ENCODE results near the gene CDC34.
A peak's percentile ranks its signal among the peaks of the same experiment; 100 is the strongest.

The CDC34 gene

GRCh38 chr19:497869-498510, 33.6 kb upstream of the CDC34 start:
- DNase-seq (ENCODE audit: low spot score): no peak

DNA sequence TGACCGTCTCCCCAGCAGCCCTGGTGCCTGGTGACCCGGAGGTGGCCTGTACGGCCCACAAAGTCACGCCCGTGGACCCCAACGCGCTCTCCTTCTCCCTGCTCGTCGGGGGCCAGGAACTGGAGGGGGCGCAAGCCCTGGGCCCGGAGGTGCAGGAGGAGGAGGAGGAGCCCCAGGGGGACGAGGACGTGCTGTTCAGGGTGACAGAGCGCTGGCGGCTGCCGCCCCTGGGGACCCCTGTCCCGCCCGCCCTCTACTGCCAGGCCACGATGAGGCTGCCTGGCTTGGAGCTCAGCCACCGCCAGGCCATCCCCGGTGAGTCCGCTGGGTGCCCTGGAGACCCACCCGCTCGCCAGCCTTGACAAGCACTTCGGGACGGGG, 33.1 kb upstream of the CDC34 start:
- no peak for DNase-seq (ENCODE audit: low spot score)

- no peak for DNase-seq (ENCODE audit: low spot score)
Measured at GRCh38 chr19:498977-499623, 32.5 kb upstream of the CDC34 start.

DNA sequence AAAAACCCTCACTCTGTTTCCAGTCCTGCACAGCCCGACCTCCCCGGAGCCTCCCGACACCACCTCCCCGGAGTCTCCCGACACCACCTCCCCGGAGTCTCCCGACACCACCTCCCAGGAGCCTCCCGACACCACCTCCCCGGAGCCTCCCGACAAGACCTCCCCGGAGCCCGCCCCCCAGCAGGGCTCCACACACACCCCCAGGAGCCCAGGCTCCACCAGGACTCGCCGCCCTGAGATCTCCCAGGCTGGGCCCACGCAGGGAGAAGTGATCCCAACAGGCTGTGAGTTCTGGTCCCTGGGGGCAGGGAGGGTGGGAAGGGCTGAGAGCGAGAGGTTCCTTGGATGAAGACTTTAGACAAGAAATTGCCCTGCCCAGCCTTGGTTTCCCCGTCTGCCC, 29.9 kb upstream of the CDC34 start:
- no peak for DNase-seq (ENCODE audit: low spot score)

- no peak for DNase-seq (ENCODE audit: low spot score)
Measured at GRCh38 chr19:504616-505015, 26.9 kb upstream of the CDC34 start.

DNA sequence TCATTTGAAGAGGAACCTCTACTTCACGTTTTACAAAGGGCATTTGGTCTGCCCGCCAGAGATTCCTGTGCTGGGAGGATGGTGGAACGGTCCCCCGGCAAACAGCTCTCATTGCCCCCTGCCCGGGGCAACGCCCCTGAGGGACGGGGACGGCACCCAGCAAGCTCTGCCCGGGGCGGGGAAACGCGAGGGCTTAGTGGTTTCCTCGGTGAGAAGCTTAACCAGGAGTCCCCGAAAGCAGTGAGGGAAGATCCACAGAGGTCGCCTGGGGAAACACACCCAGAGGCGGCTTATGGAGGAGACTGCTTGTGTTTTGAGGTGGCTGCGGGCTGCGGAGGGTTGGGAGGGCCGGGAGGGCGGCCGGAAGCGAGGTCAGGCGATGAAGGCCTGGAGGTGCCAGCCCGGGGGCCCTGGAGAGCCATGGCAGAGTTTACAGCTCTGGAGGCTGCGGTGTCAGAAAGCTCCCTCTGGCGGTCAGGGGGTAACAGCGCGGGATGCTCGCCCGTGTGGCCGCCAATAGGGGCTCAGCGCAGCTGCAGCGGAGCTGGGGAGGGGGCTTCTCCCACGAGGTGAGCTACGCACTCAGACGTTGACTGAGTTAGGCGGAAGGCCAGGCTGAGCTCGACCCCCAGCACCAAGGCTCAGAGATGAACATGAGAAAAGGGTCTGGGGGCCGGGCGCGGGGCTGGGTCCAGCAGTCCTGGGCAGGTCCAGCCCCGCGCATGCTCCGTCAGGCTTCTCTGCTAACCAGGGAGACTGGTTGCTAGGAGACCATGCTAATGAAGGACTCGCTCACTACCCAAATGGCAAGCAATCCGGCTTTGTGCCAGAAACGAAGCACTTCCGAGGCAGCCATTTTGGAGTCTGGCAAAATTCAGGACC, 24.9 kb upstream of the CDC34 start:
- peak; percentile 99 for DNase-seq (ENCODE audit: low spot score)

DNA sequence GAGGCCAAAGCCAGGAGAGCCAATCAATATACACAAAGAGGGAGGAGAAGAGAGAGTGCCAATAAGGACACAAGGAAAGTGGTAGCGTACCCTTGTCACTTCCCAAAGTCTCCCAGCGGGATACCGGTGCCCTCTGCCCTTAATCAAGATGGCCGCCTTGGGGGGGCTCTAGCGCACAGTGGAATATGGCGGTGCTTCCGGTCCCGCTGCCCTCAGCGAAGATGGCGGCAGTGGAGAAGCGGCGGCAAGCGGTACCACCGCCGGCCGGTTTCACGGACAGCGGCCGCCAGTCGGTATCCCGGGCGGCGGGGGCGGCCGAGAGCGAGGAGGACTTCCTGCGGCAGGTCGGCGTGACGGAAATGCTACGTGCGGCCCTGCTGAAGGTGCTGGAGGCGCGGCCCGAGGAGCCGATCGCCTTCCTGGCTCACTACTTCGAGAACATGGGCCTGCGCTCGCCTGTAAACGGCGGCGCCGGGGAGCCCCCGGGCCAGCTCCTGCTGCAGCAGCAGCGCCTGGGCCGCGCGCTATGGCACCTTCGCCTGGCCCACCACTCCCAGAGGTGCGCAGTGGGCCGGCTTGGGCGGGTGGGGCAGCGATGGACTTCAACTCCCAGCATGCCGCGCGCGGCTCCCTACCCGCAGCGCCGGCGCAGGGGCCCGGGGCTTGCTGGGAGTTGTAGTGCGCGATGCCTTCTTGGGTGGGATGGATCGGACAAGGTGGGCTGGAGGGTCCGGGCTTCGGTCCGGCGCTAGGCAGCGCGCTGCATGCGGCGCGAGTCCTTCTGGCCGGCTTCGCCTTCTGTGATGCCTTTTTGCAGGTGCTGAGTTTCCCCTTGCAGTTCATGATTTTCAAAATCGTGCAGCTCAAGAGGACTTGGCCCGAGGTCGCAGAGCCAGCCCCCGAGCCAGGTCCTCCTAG, 24.0 kb upstream of the CDC34 start, which contains the start of gene TPGS1:
TSS of gene TPGS1 (plus strand) at position 212 of the 918 bp plus-strand sequence. CDS start at position 222, 10 bp downstream.
- peak; percentile 83 for DNase-seq (ENCODE audit: low spot score)

DNA sequence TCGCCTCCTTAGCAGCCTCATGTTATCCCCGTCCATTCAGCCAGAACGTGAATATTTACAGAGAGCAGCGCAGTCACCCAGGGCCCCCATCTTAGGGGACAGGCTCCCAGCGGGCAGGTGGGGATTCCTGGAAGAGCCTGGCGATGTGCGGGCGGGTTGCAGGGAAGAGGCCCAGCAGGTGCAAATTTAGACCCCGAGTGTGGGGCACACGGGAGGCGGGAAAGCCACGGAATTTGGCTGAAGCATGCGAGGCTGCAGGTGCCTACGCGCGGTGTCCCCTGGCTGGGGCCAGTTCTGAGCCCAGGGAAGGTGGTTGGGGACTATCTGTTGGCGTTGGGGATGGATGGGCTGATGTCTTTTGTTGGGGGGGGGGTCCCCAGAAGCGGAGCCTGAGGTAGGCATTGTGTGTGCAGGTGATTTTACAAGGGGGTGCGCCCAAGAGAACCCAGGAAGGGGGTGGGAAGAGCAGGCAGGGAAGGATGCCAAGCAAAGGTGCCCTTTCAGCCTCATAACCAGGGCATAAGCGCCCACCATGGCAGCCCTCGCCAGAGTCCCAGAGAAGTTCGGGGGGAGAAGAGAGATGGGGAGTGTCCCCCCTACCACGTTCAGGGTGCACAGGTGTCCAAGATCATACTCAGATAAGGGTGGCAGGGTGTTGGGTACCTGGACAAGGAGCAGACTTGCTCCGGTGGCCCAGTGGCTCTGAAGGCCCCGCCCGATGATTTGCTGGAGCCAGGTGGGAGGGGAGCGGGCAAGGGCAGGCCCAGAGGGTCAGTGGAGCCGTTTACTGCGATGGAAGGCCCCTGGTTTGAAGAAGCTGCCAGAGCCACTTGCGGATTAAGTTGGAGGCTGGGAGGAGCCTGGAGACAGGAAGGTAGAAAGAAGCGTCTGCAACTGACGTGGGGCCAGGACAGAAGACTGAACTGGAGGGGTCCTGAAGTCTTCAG, 23.1 kb upstream of the CDC34 start:
- no peak for DNase-seq (ENCODE audit: low spot score)

GRCh38 chr19:510606-511100, 20.9 kb upstream of the CDC34 start:
- DNase-seq (ENCODE audit: low spot score): peak; percentile 85

DNA sequence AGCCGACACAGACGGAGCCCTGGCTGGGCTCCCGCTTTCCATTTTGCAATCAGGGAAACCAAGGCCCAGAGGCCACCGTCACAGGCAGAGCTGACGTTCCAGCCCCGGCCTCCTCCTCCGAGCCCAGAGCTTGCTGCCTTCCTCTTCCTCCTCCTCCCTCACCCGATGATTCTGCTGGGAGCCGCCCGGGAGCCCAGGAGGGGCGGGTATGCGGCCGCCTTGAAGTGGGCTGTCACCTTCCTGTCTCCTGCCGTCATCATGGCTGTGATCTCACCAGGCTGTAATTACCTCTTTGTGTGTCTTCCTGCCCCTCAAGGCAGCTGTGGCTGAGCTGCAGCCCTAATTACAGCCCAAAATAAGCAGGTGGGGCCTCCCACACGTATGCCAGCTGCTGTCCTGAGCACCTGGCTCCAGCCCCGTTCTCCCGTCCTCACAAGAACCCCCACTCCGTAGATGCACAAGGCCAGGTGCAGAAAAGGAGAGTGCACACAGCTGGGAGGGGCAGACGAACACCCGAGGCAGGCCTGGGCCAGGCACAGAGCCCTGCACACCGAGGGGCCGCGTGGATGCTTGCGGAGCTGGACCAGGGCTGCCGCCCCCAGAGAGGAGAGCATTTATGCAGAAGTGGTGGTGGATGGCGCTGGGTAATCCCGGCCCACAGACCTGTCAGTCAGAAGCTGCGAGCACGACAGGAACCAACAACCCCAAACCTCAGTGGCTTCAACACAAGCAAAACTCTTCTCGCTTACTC, 20.3 kb upstream of the CDC34 start:
- DNase-seq (ENCODE audit: low spot score): no peak

DNA sequence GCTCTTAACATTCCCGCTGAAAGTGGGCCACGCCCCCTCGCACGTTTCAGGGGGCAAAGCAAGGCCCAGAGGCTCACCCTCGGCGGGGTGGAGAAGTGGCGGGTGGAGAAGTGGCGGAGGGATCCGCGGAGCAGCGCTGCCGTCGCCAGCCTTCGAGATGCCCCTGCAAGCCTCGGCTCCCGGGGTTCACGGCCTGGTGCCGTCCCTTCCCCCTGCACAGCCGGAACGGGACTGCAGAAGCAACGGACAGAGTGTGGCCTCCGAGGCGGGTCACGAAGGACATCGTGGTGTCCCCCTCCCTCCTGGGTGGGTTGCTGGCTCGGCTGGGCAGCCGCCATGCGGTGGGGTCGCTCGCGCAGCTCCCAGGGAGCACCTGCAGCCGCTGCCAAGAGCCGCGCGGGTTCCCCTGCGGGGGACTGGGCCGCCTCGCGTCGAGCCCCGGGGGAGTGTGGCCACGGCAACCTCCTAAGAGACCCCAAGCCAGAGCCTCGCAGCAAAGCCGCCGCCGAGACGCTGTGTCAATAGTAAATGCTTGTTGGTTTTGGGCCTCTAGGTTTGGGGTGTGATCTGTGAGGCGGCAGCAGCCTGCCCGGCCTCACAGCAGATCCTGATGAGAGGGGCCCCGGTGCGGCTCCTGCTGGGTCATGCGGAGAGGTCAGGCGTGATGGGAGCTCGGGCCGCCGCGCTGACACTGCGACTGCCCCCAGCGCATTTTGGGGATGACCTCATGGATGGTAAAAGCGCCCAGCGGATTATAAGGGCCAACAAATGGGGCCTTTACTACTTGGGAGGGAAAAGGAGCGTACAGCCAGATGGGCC, 18.8 kb upstream of the CDC34 start:
- no peak for DNase-seq (ENCODE audit: low spot score)

DNA sequence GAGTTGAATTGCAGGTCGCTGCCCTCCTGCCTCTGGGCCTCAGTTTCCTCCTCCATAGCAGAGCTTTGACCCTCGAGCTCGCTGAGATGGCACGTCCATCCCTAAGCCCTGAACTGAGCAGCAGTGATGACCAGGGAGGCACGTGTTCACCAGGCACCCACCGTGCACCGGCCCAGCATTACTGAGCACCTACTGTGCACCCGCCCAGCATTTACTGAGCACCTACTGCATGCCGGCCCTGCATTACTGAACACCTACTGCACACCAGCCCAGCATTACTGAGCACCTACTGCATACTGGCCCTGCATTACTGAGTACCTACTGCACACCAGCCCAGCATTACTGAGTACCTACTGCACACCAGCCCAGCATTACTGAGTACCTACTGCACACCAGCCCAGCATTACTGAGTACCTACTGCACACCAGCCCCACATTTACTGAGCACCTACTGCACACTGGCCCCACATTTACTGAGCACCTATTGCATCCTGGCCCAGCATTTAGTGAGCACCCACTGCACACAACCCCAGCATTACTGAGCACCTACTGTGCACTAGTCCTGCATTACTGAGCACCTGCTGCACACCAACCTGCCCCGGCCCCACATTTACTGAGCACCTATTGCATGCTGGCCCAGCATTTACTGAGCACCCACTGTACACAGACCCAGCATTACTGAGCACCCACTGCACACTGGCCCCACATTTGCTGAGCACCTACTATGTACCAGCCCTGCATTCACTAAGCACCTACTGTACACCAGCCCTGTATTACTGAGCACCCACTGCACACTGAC, 18.0 kb upstream of the CDC34 start:
- no peak for DNase-seq (ENCODE audit: low spot score)

- DNase-seq (ENCODE audit: low spot score): no peak
Measured at GRCh38 chr19:514166-514663, 17.3 kb upstream of the CDC34 start.

- peak; percentile 67 for DNase-seq (ENCODE audit: low spot score)
Measured at GRCh38 chr19:517721-518597, 13.6 kb upstream of the CDC34 start.

DNA sequence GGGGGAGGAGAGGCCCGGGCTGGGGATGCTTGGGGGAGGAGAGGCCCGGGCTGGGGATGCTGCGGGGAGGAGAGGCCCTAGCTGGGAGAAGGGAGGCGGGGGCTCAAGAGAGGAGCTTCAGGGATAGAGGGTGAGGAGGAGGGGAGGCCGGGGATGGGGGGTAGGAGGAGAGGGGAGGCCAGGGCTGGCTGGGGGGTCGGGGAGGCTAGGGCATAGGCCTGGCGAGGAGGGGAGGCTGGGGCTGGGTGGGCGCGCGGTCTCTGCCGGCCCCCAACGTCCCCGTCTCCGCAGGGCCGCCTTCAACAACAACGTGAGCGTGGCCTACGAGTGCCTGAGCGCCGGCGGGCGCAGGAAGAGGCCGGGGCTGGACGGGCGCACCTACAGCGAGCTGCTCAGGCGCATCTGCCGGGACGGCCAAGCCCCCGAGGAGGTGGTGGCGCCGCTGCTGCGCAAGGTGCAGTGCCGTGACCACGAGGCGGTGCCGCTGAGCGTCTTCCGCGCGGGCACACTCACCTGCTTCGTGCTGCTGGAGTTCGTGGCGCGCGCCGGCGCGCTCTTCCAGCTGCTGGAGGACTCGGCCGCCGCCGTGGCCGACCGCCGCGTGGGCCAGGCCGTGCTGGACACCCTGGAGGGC, 12.8 kb upstream of the CDC34 start:
- no peak for DNase-seq (ENCODE audit: low spot score)

DNA sequence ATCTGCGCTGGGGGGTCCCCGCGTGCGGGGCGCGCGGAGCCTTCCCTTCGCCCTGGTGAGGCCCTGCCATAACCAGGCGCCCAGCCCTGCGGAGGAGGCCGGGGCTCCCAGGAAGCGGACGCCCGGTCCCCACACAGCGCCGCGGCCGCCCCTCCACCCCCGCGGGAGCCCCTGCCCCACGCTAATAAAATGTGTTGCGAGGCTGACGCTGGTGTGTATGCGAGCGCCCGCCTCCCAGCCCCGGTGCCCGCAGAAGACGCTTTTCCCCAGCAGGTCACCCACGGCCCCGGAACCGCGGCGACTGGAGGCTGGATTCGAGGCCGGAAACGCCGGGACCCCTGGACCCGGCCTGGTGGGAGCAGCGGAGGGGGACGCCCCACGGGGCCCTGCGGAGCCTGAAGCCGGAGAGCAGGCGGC, 12.1 kb upstream of the CDC34 start:
- DNase-seq (ENCODE audit: low spot score): no peak
